ENCODE results near the gene NAA20. TPM values are rescaled to one million over a fixed set of nuclear protein-coding genes. Genes with fewer than 3 reads are reported as not detected.

NAA20 gene
- total and polyA plus RNA-seq, 2 of the 13 experiments (the other 11 are each of a cell fraction or from before 2014, with no cell fraction given): 81.9 to 82.8 TPM

DNA sequence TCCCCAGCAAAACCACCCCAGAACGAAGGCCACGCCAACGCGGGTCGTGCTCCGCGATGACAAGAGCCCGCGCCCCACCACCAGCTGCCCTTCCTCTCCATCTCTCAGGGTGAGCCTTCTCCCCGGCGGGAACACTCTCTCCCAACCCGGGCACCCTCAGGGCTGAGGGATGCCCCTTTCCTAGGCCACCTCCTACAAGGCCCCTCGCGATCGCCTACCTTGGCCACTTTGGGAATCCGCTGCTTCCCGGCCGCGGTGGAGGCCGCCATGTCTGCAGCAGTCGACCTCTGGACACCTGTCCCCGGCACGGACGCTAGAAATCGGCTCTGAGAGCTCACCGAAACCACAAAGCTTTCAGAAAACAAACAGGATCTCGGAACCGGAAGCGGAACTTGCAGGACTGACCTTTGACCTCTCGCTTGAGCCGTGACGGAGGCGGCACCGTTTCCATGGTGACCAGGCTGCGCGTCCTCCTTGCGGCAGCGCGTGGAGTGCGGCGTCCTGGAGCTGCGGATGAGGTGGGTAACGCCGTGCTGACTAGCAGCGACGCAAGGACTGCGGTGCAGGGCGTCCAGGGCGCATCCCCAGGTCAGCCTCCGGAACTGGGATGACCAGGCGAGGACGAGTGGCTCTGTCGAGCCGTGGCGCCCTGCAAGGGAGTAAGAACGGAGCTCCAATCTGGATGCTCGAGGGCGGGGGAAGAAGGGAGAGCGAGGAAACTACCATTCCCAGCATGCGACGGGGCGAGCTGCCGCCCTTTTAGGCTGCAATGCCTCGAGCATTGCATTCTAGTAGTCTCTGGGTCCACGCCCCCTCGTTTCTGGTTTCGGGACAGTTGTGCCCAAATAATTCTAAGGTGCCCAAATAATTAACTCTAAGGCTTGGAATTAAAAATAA, 35.2 kb downstream of the NAA20 start, which contains the start of the genes CFAP61 and CRNKL1 (continued):
- TF ChIP-seq, protein P1, sequence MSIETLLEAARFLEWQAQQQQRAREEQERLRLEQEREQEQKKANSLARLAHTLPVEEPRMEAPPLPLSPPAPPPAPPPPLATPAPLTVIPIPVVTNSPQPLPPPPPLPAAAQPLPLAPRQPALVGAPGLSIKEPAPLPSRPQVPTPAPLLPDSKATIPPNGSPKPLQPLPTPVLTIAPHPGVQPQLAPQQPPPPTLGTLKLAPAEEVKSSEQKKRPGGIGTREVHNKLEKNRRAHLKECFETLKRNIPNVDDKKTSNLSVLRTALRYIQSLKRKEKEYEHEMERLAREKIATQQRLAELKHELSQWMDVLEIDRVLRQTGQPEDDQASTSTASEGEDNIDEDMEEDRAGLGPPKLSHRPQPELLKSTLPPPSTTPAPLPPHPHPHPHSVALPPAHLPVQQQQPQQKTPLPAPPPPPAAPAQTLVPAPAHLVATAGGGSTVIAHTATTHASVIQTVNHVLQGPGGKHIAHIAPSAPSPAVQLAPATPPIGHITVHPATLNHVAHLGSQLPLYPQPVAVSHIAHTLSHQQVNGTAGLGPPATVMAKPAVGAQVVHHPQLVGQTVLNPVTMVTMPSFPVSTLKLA (IDR thresholded peaks at IDR 0.05): peak; percentile 99
- TF ChIP-seq YEATS2 (CRISPR knock-in tag; IDR thresholded peaks at IDR 0.05; ENCODE audit: borderline replicate concordance) (peak; percentile 95), ZNF34 (CRISPR knock-in tag; IDR thresholded peaks at IDR 0.05; ENCODE audit: borderline replicate concordance) (peak; percentile 81; the same call in 1 of the 2 replicates), NCOA2 (CRISPR knock-in tag; IDR thresholded peaks at IDR 0.05) (peak; percentile 34), BRCA1 (CRISPR knock-in tag; IDR thresholded peaks at IDR 0.05) (peak; percentile 97), ATF7 (IDR thresholded peaks at IDR 0.05) (no peak), ATF7 (CRISPR knock-in tag; IDR thresholded peaks at IDR 0.05) (peak; percentile 38; the same call in 1 of the 2 replicates), TAF1 (CRISPR knock-in tag; IDR thresholded peaks at IDR 0.05) (peak; percentile 98), ZNF75D (CRISPR knock-in tag; IDR thresholded peaks at IDR 0.05; ENCODE audit: borderline replicate concordance) (no peak), ZNF232 (CRISPR knock-in tag; IDR thresholded peaks at IDR 0.05; ENCODE audit: borderline replicate concordance) (peak; percentile 97), SIN3A (IDR thresholded peaks at IDR 0.05; ENCODE audit: borderline replicate concordance, low read depth, low read length) (peak; percentile 100), HMG20A (CRISPR knock-in tag; IDR thresholded peaks at IDR 0.05; ENCODE audit: borderline replicate concordance) (peak; percentile 13; the same call in 1 of the 2 replicates)
- TF ChIP-seq, protein P2, sequence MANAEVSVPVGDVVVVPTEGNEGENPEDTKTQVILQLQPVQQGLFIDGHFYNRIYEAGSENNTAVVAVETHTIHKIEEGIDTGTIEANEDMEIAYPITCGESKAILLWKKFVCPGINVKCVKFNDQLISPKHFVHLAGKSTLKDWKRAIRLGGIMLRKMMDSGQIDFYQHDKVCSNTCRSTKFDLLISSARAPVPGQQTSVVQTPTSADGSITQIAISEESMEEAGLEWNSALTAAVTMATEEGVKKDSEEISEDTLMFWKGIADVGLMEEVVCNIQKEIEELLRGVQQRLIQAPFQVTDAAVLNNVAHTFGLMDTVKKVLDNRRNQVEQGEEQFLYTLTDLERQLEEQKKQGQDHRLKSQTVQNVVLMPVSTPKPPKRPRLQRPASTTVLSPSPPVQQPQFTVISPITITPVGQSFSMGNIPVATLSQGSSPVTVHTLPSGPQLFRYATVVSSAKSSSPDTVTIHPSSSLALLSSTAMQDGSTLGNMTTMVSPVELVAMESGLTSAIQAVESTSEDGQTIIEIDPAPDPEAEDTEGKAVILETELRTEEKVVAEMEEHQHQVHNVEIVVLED (CRISPR knock-in tag; IDR thresholded peaks at IDR 0.05; ENCODE audit: borderline replicate concordance): peak; percentile 98
- TF ChIP-seq, protein P3, sequence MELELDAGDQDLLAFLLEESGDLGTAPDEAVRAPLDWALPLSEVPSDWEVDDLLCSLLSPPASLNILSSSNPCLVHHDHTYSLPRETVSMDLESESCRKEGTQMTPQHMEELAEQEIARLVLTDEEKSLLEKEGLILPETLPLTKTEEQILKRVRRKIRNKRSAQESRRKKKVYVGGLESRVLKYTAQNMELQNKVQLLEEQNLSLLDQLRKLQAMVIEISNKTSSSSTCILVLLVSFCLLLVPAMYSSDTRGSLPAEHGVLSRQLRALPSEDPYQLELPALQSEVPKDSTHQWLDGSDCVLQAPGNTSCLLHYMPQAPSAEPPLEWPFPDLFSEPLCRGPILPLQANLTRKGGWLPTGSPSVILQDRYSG (CRISPR knock-in tag; IDR thresholded peaks at IDR 0.05): peak; percentile 92; the same call in 1 of the 2 replicates
- TF ChIP-seq, protein P4, sequence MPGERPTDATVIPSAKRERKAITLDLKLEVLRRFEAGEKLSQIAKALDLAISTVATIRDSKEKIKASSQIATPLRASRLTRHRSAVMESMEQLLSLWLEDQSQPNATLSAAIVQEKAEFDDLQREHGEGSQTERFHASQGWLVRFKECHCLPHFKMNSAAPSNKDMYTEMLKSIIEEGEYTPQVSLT (CRISPR knock-in tag; IDR thresholded peaks at IDR 0.05; ENCODE audit: borderline replicate concordance, low read depth): no peak; the same call in 1 of the 2 replicates
- TF ChIP-seq, protein P5, sequence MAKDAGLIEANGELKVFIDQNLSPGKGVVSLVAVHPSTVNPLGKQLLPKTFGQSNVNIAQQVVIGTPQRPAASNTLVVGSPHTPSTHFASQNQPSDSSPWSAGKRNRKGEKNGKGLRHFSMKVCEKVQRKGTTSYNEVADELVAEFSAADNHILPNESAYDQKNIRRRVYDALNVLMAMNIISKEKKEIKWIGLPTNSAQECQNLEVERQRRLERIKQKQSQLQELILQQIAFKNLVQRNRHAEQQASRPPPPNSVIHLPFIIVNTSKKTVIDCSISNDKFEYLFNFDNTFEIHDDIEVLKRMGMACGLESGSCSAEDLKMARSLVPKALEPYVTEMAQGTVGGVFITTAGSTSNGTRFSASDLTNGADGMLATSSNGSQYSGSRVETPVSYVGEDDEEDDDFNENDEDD (CRISPR knock-in tag; IDR thresholded peaks at IDR 0.05; ENCODE audit: borderline replicate concordance): peak; percentile 93
- TF ChIP-seq, protein P6, sequence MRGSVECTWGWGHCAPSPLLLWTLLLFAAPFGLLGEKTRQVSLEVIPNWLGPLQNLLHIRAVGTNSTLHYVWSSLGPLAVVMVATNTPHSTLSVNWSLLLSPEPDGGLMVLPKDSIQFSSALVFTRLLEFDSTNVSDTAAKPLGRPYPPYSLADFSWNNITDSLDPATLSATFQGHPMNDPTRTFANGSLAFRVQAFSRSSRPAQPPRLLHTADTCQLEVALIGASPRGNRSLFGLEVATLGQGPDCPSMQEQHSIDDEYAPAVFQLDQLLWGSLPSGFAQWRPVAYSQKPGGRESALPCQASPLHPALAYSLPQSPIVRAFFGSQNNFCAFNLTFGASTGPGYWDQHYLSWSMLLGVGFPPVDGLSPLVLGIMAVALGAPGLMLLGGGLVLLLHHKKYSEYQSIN (CRISPR knock-in tag; IDR thresholded peaks at IDR 0.05; ENCODE audit: borderline replicate concordance): no peak
- TF ChIP-seq, protein P7, sequence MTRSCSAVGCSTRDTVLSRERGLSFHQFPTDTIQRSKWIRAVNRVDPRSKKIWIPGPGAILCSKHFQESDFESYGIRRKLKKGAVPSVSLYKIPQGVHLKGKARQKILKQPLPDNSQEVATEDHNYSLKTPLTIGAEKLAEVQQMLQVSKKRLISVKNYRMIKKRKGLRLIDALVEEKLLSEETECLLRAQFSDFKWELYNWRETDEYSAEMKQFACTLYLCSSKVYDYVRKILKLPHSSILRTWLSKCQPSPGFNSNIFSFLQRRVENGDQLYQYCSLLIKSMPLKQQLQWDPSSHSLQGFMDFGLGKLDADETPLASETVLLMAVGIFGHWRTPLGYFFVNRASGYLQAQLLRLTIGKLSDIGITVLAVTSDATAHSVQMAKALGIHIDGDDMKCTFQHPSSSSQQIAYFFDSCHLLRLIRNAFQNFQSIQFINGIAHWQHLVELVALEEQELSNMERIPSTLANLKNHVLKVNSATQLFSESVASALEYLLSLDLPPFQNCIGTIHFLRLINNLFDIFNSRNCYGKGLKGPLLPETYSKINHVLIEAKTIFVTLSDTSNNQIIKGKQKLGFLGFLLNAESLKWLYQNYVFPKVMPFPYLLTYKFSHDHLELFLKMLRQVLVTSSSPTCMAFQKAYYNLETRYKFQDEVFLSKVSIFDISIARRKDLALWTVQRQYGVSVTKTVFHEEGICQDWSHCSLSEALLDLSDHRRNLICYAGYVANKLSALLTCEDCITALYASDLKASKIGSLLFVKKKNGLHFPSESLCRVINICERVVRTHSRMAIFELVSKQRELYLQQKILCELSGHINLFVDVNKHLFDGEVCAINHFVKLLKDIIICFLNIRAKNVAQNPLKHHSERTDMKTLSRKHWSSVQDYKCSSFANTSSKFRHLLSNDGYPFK (CRISPR knock-in tag; IDR thresholded peaks at IDR 0.05; ENCODE audit: borderline replicate concordance): peak; percentile 95
